Neural cell (in vitro differentiated cells): ENCODE results near the gene F9. TPM values are rescaled to one million over a fixed set of nuclear protein-coding genes. Genes with fewer than 3 reads are reported as not detected.

Experiments used
- H2AFZ ChIP-seq: fragments of 200-600, 300-800 bp; sonication (generic), shearing (Covaris generic); 2 replicates; pipeline ENCODE4 v1.6.0; 2014; ENCODE audit warnings: low read depth, mild to moderate bottlenecking, antibody characterized with exemption, low read length, moderate library complexity
- H3F3A ChIP-seq: fragments of 200-600 bp; shearing (Covaris generic); 2 replicates; pipeline ENCODE4 v1.6.1; 2016; ENCODE audit warnings: mild to moderate bottlenecking, moderate library complexity, mixed read lengths, antibody characterized with exemption, low read length; ENCODE audit not compliant: insufficient read depth, poor library complexity, severe bottlenecking
- H3K27ac ChIP-seq: fragments of 200-600, 300-800 bp; sonication (generic), shearing (Covaris generic); 2 replicates; pipeline ENCODE4 v1.5.1; 2014; ENCODE audit warnings: mild to moderate bottlenecking, low read length, moderate library complexity
- H3K27me3 ChIP-seq: fragments of 300-800, 200-600 bp; sonication (generic), shearing (Covaris generic); 2 replicates; pipeline ENCODE4 v1.6.0; 2014; ENCODE audit warnings: mild to moderate bottlenecking, low read depth, low read length, moderate library complexity; ENCODE audit not compliant: insufficient read depth
- H3K36me3 ChIP-seq: fragments of 300-800, 200-600 bp; sonication (generic), shearing (Covaris generic); 2 replicates; pipeline ENCODE4 v1.5.1; 2014; ENCODE audit warnings: mild to moderate bottlenecking, antibody characterized with exemption, low read length, moderate library complexity; ENCODE audit not compliant: insufficient read depth
- H3K4me2 ChIP-seq: fragments of 300-800, 200-600 bp; sonication (generic), shearing (Covaris generic); 2 replicates; pipeline ENCODE4 v1.6.0; 2014; ENCODE audit warnings: mild to moderate bottlenecking, low read length
- H3K4me3 ChIP-seq: fragments of 300-800, 200-600 bp; sonication (generic), shearing (Covaris generic); 2 replicates; pipeline ENCODE4 v1.5.1; 2014; ENCODE audit warnings: mild to moderate bottlenecking, low read length, moderate library complexity
- H3K79me2 ChIP-seq: fragments of 200-600 bp; shearing (Covaris generic); replicated peaks from 2 replicates; pipeline ENCODE4 v1.6.0; 2014; ENCODE audit warnings: mild to moderate bottlenecking, low read length, moderate library complexity; ENCODE audit not compliant: insufficient read depth
- H3K9ac ChIP-seq: fragments of 300-800, 200-600 bp; sonication (generic), shearing (Covaris generic); 2 replicates; pipeline ENCODE4 v1.6.1; 2016; ENCODE audit warnings: mild to moderate bottlenecking, low read length, mixed read lengths
- H3K9me2 ChIP-seq: fragments of 200-600 bp; shearing (Covaris generic); 2 replicates; pipeline ENCODE4 v1.6.1; 2016; ENCODE audit warnings: mild to moderate bottlenecking, low read length, mixed read lengths; ENCODE audit not compliant: insufficient read depth
- H3K9me3 ChIP-seq: fragments of 200-600, 300-800 bp; sonication (generic), shearing (Covaris generic); 2 replicates; pipeline ENCODE4 v1.6.1; 2016; ENCODE audit warnings: mild to moderate bottlenecking, mixed run types, low read length, moderate library complexity, mixed read lengths
- H4K20me1 ChIP-seq: fragments of 200-600 bp; shearing (Covaris generic); 2 replicates; pipeline ENCODE4 v1.6.1; 2016; ENCODE audit warnings: mild to moderate bottlenecking, mixed run types; ENCODE audit not compliant: insufficient read depth
- CTCF ChIP-seq: fragments of 450-650 bp; IDR thresholded peaks from 2 replicates; pipeline ENCODE4 v1.5.1; 2014; ENCODE audit warnings: antibody characterized with exemption, mild to moderate bottlenecking, moderate library complexity; ENCODE audit not compliant: poor library complexity, severe bottlenecking
- EP300 ChIP-seq: fragments of 450-650 bp; conservative IDR thresholded peaks from 2 replicates; pipeline ENCODE4 v1.6.1; 2014; ENCODE audit warnings: antibody characterized with exemption, mild to moderate bottlenecking, moderate library complexity; ENCODE audit not compliant: poor library complexity, severe bottlenecking
- EZH2 ChIP-seq: fragments of 200-600, 300-800 bp; shearing (Covaris generic), sonication (generic); IDR thresholded peaks from 2 replicates; pipeline ENCODE4 v1.6.1; 2014; ENCODE audit warnings: antibody characterized with exemption, low read length, borderline replicate concordance, mild to moderate bottlenecking; ENCODE audit not compliant: insufficient read depth, poor library complexity, severe bottlenecking
- MXI1 ChIP-seq: fragments of 450-650 bp; conservative IDR thresholded peaks from 2 replicates; pipeline ENCODE4 v1.6.1; 2014; ENCODE audit warnings: antibody characterized with exemption, mild to moderate bottlenecking; ENCODE audit not compliant: poor library complexity, severe bottlenecking
- POLR2AphosphoS5 ChIP-seq: IDR thresholded peaks from 2 replicates; pipeline ENCODE4 v1.6.1; 2012
- RAD21 ChIP-seq: fragments of 450-650 bp; conservative IDR thresholded peaks from 2 replicates; pipeline ENCODE4 v1.6.1; 2014; ENCODE audit warnings: antibody characterized with exemption, mild to moderate bottlenecking, moderate library complexity
- REST ChIP-seq: IDR thresholded peaks from 2 replicates; pipeline ENCODE4 v1.6.1; 2012; ENCODE audit warnings: borderline replicate concordance
- SMC3 ChIP-seq: fragments of 450-650 bp; conservative IDR thresholded peaks from 2 replicates; pipeline ENCODE4 v1.6.1; 2014; ENCODE audit warnings: antibody characterized with exemption, mild to moderate bottlenecking, moderate library complexity; ENCODE audit not compliant: poor library complexity
- TAF1 ChIP-seq: IDR thresholded peaks from 2 replicates; pipeline ENCODE4 v1.6.1; 2012; ENCODE audit warnings: low read depth
- polyA plus RNA-seq: library from polyadenylated mRNA; depleted of rRNA; stranded (reverse); fragments of >200 nt; gene quantifications from 2 replicates; pipeline ENCODE4 v1.2.3, GENCODE V29; 2014

F9 gene
- polyA plus RNA-seq, 1 donor from 2014 or later = not detected

- H2AFZ ChIP-seq = no peak overlapping the region
These were observed 29.7 kb downstream of the F9 start for GRCh38 chrX:139560221-139560620.

GRCh38 chrX:139563251-139563650 lies 32.7 kb downstream of the F9 start:
- Histone ChIP-seq H2AFZ (no peak overlapping the region), H3K9me3 (no peaks in the 10 kb centered on the region), H3K79me2 (no peaks in the 10 kb centered on the region), H4K20me1 (no peaks in the 10 kb centered on the region), H3K4me3 (no peak overlapping the region), H3K36me3 (no peaks in the 10 kb centered on the region), H3F3A (no peaks in the 10 kb centered on the region), H3K4me2 (no peak overlapping the region), H3K9ac (no peak overlapping the region), H3K27me3 (no peaks in the 10 kb centered on the region), H3K9me2 (no peaks in the 10 kb centered on the region), H3K27ac (no peak overlapping the region)
- TF ChIP-seq REST = no peak
- no peak for TF ChIP-seq EZH2
- no peak for TF ChIP-seq MXI1
- TF ChIP-seq TAF1 = no peak
- no peak for TF ChIP-seq POLR2AphosphoS5
- no peak for TF ChIP-seq SMC3
- TF ChIP-seq RAD21 = no peak
- no peak for TF ChIP-seq EP300

More at GRCh38 chrX:139560221-139560620, 29.7 kb downstream of the F9 start:
- no peaks in the 10 kb centered on the region for H3K79me2 ChIP-seq
- H3K9me3 ChIP-seq = no peaks in the 10 kb centered on the region
- H3K27ac ChIP-seq = no peak overlapping the region
- H3K4me2 ChIP-seq = no peak overlapping the region
- no peaks in the 10 kb centered on the region for H3F3A ChIP-seq
- no peaks in the 10 kb centered on the region for H3K9me2 ChIP-seq
- no peak overlapping the region for H3K4me3 ChIP-seq
- H3K36me3 ChIP-seq = no peaks in the 10 kb centered on the region
- no peaks in the 10 kb centered on the region for H3K27me3 ChIP-seq
- H3K9ac ChIP-seq = no peak overlapping the region
- no peaks in the 10 kb centered on the region for H4K20me1 ChIP-seq
- TF ChIP-seq RAD21 (no peak), REST (no peak), POLR2AphosphoS5 (no peak), EP300 (no peak), MXI1 (no peak), SMC3 (no peak), TAF1 (no peak), CTCF (no peak), EZH2 (no peak)
